NOMO-1 treated with dmso at 0.1 percent for 144 hours (cell line): ENCODE measurements around the gene CMSS1.

Experiments
- DNase-seq: peaks from one replicate; lab custom pipeline; 2025; ENCODE audit not compliant: unreplicated experiment; lab: John Stamatoyannopoulos, UW

CMSS1 gene

DNA sequence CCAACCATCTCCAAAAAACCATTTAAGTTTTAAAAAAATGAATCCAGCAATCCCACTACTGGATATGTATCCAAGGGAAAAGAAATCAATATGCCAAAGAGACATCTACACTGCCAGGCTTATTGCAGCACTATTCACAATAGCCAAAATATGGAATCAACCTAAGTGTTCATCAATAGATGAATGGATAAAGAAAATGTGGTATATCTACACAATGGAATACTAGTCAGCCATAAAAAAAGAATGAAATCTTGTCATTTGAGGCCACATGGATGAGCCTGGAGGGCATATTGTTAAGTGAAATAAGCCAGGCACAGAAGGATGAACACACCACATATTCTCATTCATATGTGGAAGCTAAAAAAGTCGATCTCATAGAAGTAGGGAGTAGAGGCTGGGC lies 160.6 kb downstream of the CMSS1 start:
- DNase-seq = no peak

DNA sequence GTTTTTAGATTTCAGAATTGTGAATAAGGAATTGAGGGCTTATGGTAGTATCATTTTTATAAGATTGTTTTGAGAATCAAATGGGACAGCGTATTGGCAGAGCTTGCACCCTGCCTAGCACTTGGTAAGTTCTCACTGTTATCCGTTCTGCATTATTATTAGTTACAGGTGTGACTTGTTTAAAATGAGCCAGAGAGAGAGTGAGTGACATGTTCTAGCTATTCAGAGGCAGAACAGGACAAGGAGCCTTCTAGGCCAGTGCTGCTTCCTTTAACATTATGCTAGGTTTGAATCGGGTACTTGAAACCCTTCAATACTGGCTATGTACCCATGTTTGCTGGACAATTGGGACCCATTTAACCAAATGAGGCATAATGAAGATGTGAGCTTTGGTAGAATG lies 162.9 kb downstream of the CMSS1 start:
- no peak for DNase-seq

GRCh38 chr3:99981138-99981537 lies 163.5 kb downstream of the CMSS1 start:
- no peak for DNase-seq

GRCh38 chr3:99982650-99983049 lies 165.0 kb downstream of the CMSS1 start:
- no peak for DNase-seq

GRCh38 chr3:99984139-99984538 lies 166.5 kb downstream of the CMSS1 start:
- DNase-seq = no peak

DNA sequence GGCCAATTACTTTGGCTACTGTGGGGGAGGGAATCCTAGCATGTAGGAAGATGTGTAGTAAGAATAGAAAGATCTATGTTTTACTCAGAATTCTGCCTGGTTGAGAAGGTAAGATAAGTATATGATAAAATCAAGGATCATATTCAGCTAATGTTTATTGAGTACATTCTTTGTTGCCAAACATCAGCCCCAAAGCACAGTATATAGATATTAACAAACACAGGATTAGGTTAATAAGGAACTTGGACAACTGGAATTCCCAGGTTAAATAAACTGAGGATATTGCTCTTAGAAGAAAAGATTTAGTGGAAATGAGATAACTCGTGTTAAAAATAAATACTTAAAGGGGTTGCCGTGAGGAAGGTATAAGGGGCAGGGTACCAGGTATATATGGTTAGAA lies 167.0 kb downstream of the CMSS1 start:
- no peak for DNase-seq

DNA sequence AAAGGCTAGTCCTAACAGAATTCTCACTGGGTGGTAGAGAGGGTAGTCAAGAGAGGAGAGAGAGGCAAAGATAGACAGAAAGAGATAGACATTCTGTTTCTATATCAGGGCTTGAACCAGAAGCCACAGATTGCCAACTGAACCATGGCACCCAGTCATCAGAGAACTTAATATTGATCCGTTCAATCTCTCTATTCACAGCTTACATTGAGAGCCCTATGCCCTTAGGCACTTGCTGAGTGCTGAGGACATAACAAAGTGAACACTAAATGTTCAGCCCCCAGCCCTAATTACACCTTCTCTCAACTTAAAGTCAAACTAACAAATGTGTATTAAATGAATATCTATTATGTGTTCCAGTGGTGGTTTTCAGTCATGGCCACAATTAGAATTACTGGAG lies 172.5 kb downstream of the CMSS1 start:
- no peak for DNase-seq

GRCh38 chr3:99997293-99997692 lies 179.6 kb downstream of the CMSS1 start:
- no peak for DNase-seq

DNA sequence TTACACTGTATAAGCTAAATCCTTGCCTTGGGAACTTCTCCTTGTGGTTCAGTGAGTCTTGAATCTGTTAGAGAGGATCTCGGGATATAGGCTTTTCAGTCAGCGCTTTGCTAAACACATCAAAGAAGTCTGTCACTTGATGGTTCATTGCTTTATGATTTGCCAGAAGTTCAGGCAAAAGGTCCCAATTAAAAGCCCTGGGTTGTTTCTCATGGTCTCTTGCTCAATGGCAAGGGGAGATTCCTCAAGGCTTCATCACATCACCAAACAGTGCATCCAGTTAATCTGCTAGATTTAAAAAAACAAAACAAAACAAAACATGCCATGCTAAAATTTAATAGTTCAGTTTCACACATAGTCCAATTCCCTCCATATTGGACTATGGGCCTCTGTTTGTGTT lies 181.9 kb downstream of the CMSS1 start:
- DNase-seq = no peak

DNA sequence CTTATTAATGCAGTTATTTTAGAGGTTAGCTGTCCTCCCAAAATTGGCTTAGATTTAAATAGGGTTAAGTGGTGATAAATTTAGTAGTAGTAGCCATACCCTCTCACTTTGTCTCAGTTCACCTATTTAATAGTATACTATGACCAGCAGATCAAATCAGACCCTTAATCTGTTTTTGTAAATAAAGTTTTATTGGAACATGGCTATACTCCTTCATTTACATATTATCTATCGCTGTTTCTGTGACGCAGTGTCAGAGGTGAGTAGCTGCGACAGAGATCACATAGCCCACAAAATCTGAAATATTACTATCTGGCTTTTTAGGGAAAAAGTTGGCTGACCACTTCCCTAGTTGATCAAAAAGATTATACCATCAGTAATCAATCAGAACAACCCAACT lies 183.4 kb downstream of the CMSS1 start:
- no peak for DNase-seq

GRCh38 chr3:100001526-100002270 lies 184.0 kb downstream of the CMSS1 start:
- DNase-seq = no peak

GRCh38 chr3:100002599-100003350 lies 185.1 kb downstream of the CMSS1 start:
- DNase-seq = no peak

DNA sequence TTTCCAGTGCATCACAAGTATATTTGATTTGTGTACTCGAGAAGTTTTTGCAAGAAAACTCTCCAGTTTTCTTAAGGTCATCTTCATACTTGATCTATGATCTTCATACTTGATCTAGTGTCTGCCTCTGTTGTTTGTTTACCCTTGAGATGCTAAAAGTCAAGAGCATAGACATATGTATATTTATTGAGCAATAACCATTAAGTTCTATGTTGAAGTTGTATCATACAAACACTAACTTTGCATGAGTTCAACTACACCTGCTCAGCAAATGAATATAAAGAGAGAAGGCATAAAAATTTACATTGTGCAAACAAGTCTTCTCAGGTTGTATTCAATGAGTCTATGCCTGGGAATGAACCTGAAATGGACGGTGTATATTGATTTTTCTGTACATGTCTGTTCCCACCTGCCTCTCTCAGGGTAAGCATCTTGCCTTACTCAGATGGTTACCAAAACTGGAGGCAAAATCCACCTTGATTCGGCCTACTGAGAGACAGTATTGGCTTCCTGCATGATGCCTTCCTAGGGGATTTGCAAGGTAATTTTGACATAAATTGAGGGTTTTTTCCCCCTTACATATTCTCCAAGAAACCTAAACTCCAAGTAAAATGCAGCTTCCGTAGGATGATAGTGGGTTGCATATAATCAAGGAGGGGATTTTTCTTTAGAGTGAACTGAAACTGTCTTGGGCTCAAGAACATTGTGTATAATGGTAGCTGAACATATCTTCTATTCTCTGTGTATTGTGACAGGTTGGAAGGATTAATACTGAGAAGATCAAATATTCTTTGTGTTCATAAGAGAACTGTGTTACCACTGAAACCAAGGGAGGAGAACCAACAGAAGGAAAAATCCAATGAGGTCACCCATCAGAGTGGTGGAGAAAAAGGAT lies 186.2 kb downstream of the CMSS1 start:
- DNase-seq = no peak

DNA sequence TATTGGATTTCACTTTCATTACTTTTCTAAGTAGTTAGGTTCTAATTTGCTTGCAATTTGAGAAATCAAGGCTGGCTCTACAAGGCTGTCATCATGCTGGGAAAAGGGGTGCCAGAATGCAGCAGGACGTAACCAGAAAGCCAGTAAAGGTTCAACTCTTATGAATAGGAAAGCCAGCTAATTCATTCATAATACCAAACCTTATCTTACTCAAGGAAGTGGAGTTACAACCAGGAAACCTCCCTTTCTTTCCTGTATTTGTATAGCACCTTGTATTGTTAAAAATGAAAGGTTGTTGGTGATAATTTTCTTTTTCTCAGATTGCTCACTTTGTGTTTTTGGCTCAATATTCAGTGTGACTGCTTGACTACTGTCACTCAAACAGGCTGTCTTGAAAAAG lies 187.3 kb downstream of the CMSS1 start:
- no peak for DNase-seq

- DNase-seq = no peak
These were observed 188.2 kb downstream of the CMSS1 start for GRCh38 chr3:100005665-100006393.

GRCh38 chr3:100006570-100007271 lies 189.1 kb downstream of the CMSS1 start:
- no peak for DNase-seq

GRCh38 chr3:100007313-100007712 lies 189.7 kb downstream of the CMSS1 start:
- no peak for DNase-seq

- DNase-seq = no peak
These were observed 190.5 kb downstream of the CMSS1 start for GRCh38 chr3:100008081-100008698.

DNA sequence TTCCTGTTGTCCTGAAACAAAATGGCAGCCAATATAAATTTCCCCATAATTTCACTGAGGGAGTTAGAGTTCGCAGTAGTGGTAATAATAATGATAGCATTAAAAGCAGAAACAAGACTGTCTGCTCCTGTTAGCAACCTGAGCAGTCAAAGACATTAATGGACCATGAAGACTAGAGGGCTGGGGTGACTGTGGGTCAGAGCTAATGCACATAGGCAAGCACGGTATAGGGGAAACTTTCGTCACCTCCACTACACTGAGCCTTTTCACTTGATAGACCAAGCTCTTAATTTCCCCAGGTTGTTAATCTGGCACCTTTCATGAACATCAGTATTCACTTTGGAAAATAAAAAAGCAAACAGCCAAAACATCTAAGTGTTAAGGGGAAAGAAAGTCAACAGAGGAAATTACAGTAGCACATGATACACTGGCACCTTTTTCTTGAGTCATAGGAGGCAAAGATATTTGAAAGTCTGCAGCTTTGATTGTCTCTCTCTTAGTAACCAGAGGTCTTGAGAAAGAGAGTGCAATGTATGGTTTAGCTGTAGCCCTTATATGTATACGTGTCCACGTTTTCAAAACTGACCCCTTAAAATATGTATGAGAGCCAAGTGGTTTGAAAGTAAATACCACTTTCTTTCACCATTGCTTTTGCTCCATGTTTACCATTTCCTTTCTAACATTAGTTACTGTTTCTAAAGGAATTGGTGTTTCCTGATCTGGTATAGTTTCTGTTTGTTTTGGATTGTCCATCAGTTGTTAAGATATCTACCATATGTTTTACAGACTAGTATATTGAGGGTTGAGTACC lies 191.8 kb downstream of the CMSS1 start:
- no peak for DNase-seq
